ENCODE results near the gene FAM222B. TPM values are rescaled to one million over a fixed set of nuclear protein-coding genes. Genes with fewer than 3 reads are reported as not detected.

The FAM222B gene
- total and polyA plus RNA-seq, 9 donors = 3.4 to 14.3 (median 12.7) TPM

Other genes starting within 250 kb of the FAM222B start
- 16.1 TPM for gene SPAG5, start 243.8 kb downstream of the FAM222B start, total RNA-seq
- gene SPAG5, start 243.8 kb downstream of the FAM222B start, polyA plus RNA-seq (ENCODE audit: insufficient read depth in 1 of 8, insufficient read length in 8 of 8, low replicate concordance in 1 of 8) = 10 to 100 TPM; 25.5 to 42.0 (median 31.4) TPM
- gene RSKR, start 228.6 kb downstream of the FAM222B start, total RNA-seq = 7.4 TPM
- gene RSKR, start 228.6 kb downstream of the FAM222B start, polyA plus RNA-seq (ENCODE audit: insufficient read depth in 1 of 8, insufficient read length in 8 of 8, low replicate concordance in 1 of 8) = 10 to 100 TPM in 6 of 8 donors, 1 to 10 TPM in 2; 6.6 to 22.8 (median 13.2) TPM
- 52.9 TPM for gene BLTP2, start 197.6 kb downstream of the FAM222B start, total RNA-seq
- gene BLTP2, start 197.6 kb downstream of the FAM222B start, polyA plus RNA-seq (ENCODE audit: insufficient read depth in 1 of 8, insufficient read length in 8 of 8, low replicate concordance in 1 of 8) = 10 to 100 TPM; 46.4 to 65.5 (median 51.5) TPM
- gene SDF2, start 180.9 kb downstream of the FAM222B start, total RNA-seq = 46.1 TPM
- gene SDF2, start 180.9 kb downstream of the FAM222B start, polyA plus RNA-seq (ENCODE audit: insufficient read depth in 1 of 8, insufficient read length in 8 of 8, low replicate concordance in 1 of 8) = 10 to 100 TPM; 35.5 to 50.4 (median 40.2) TPM
- gene SUPT6H, start 180.6 kb downstream of the FAM222B start, total RNA-seq = 28.1 TPM
- 10 to 100 TPM; 34.6 to 53.3 (median 44.2) TPM for gene SUPT6H, start 180.6 kb downstream of the FAM222B start, polyA plus RNA-seq (ENCODE audit: insufficient read depth in 1 of 8, insufficient read length in 8 of 8, low replicate concordance in 1 of 8)
- 0.80 TPM for gene PROCA1, start 130.9 kb downstream of the FAM222B start, total RNA-seq
- 1 to 10 TPM; 3.0 to 5.5 (median 3.2) TPM for gene PROCA1, start 130.9 kb downstream of the FAM222B start, polyA plus RNA-seq (ENCODE audit: insufficient read depth in 1 of 8, insufficient read length in 8 of 8, low replicate concordance in 1 of 8)
- gene RAB34, start 124.9 kb downstream of the FAM222B start, total RNA-seq = 86.4 TPM
- gene RAB34, start 124.9 kb downstream of the FAM222B start, polyA plus RNA-seq (ENCODE audit: insufficient read depth in 1 of 8, insufficient read length in 8 of 8, low replicate concordance in 1 of 8) = 100 to 1,000 TPM in 2 of 8 donors, 10 to 100 TPM in 6; 67.9 to 106 (median 82.0) TPM
- gene RPL23A, start 122.8 kb downstream of the FAM222B start, total RNA-seq = 2,275 TPM
- gene RPL23A, start 122.8 kb downstream of the FAM222B start, polyA plus RNA-seq (ENCODE audit: insufficient read depth in 1 of 8, insufficient read length in 8 of 8, low replicate concordance in 1 of 8) = 1,000 to 10,000 TPM in 6 of 8 donors, 100 to 1,000 TPM in 2; 953 to 1,341 (median 1,138) TPM
- 2.3 TPM for gene TLCD1, start 116.6 kb downstream of the FAM222B start, total RNA-seq
- gene TLCD1, start 116.6 kb downstream of the FAM222B start, polyA plus RNA-seq (ENCODE audit: insufficient read depth in 1 of 8, insufficient read length in 8 of 8, low replicate concordance in 1 of 8) = 1 to 10 TPM; 3.7 to 5.6 (median 4.1) TPM
- gene NEK8, start 114.0 kb downstream of the FAM222B start, total RNA-seq = 1.9 TPM
- gene NEK8, start 114.0 kb downstream of the FAM222B start, polyA plus RNA-seq (ENCODE audit: insufficient read depth in 1 of 8, insufficient read length in 8 of 8, low replicate concordance in 1 of 8) = 1 to 10 TPM; 2.1 to 3.9 (median 2.7) TPM
- 24.2 TPM for gene TRAF4, start 98.8 kb downstream of the FAM222B start, total RNA-seq
- gene TRAF4, start 98.8 kb downstream of the FAM222B start, polyA plus RNA-seq (ENCODE audit: insufficient read depth in 1 of 8, insufficient read length in 8 of 8, low replicate concordance in 1 of 8) = 10 to 100 TPM; 58.5 to 91.2 (median 66.1) TPM
- 18.7 TPM for gene ERAL1, start 12.2 kb upstream of the FAM222B start, total RNA-seq
- 10 to 100 TPM; 36.3 to 49.4 (median 45.1) TPM for gene ERAL1, start 12.2 kb upstream of the FAM222B start, polyA plus RNA-seq (ENCODE audit: insufficient read depth in 1 of 8, insufficient read length in 8 of 8, low replicate concordance in 1 of 8)
- gene FLOT2, start 54.9 kb upstream of the FAM222B start, total RNA-seq = 24.5 TPM
- gene FLOT2, start 54.9 kb upstream of the FAM222B start, polyA plus RNA-seq (ENCODE audit: insufficient read depth in 1 of 8, insufficient read length in 8 of 8, low replicate concordance in 1 of 8) = 10 to 100 TPM; 68.2 to 77.3 (median 75.3) TPM
- gene DHRS13, start 60.3 kb upstream of the FAM222B start, total RNA-seq = 5.2 TPM
- 1 to 10 TPM; 2.9 to 5.9 (median 4.1) TPM for gene DHRS13, start 60.3 kb upstream of the FAM222B start, polyA plus RNA-seq (ENCODE audit: insufficient read depth in 1 of 8, insufficient read length in 8 of 8, low replicate concordance in 1 of 8)
- 16.5 TPM for gene PHF12, start 108.7 kb upstream of the FAM222B start, total RNA-seq
- gene PHF12, start 108.7 kb upstream of the FAM222B start, polyA plus RNA-seq (ENCODE audit: insufficient read depth in 1 of 8, insufficient read length in 8 of 8, low replicate concordance in 1 of 8) = 10 to 100 TPM; 22.6 to 37.1 (median 33.6) TPM
- 0.04 TPM for gene SEZ6, start 163.2 kb upstream of the FAM222B start, total RNA-seq
- under 1 TPM; 0.09 to 0.44 (median 0.30) TPM for gene SEZ6, start 163.2 kb upstream of the FAM222B start, polyA plus RNA-seq (ENCODE audit: insufficient read depth in 1 of 8, insufficient read length in 8 of 8, low replicate concordance in 1 of 8)
- gene PIPOX, start 200.4 kb upstream of the FAM222B start, total RNA-seq = 1.6 TPM
- gene PIPOX, start 200.4 kb upstream of the FAM222B start, polyA plus RNA-seq (ENCODE audit: insufficient read depth in 1 of 8, insufficient read length in 8 of 8, low replicate concordance in 1 of 8) = 1 to 10 TPM in 7 of 8 donors, under 1 TPM in 1; 0.79 to 5.8 (median 1.5) TPM

Measured in muscle of leg (tissue), 9 donors.